Measurements from ENCODE around the gene CYP2W1. TPM values are rescaled to one million over a fixed set of nuclear protein-coding genes. Genes with fewer than 3 reads are reported as not detected.

CYP2W1 gene
- total RNA-seq, 1 experiment from 2014 or later: not detected

- Histone ChIP-seq H3K4me1 (ENCODE audit: control insufficient read depth in 1 of 2, insufficient read depth in 2 of 2, low read length in 2 of 2) (peaks cover 10 to 26% of the 10 kb centered on the region in 2 experiments), H3K27ac (ENCODE audit: low read depth, low read length) (no peak overlapping the region), H3K27me3 (ENCODE audit: insufficient read depth, low read length) (no peaks in the 10 kb centered on the region), H3K79me2 (ENCODE audit: insufficient read depth, low read length) (peaks cover 52% of the 10 kb centered on the region), H3K4me2 (ENCODE audit: low read length) (no peak overlapping the region), H3K4me3 (replicated peaks in 1 of 2; ENCODE audit: low read depth in 1 of 2, low read length in 2 of 2) (no peak overlapping the region), H3K9me2 (ENCODE audit: insufficient read depth) (no peaks in the 10 kb centered on the region), H3K36me3 (ENCODE audit: control insufficient read depth in 1 of 2, insufficient read depth in 2 of 2, low read length in 2 of 2) (peaks cover 0 to 14% of the 10 kb centered on the region in 2 experiments; a peak in 2 of 4 replicates), H2AFZ (ENCODE audit: low read depth, low read length, poor library complexity, severe bottlenecking) (no peak overlapping the region), H4K20me1 (ENCODE audit: insufficient read depth) (no peaks in the 10 kb centered on the region), H3K9me3 (ENCODE audit: control insufficient read depth in 1 of 2, insufficient read depth in 1 of 2, low read depth in 1 of 2, low read length in 2 of 2) (no peaks in the 10 kb centered on the region), H3K9ac (ENCODE audit: low read length) (no peak overlapping the region)
- POLR2A ChIA-PET: no interaction called here
- no peak for TF ChIP-seq ZNF274 (IDR thresholded peaks at IDR 0.05; ENCODE audit: low read depth, low read length)
- no peak for TF ChIP-seq POLR2AphosphoS5 (IDR thresholded peaks at IDR 0.05; ENCODE audit: low read depth, low read length)
- TF ChIP-seq ZBTB33 (IDR thresholded peaks at IDR 0.05; ENCODE audit: extremely low read depth, insufficient replicate concordance, low read length): no peak
- no peak for TF ChIP-seq CEBPB (IDR thresholded peaks at IDR 0.05; ENCODE audit: low read depth)
- no peak for TF ChIP-seq EZH2 (IDR thresholded peaks at IDR 0.05)
- TF ChIP-seq ZFX (IDR thresholded peaks at IDR 0.05): no peak
- intact Hi-C loops (cut with micrococcal nuclease): no loop called here
- DNase-seq (ENCODE audit: low read depth, low spot score): no peak
- RAD21 ChIA-PET (ENCODE audit: low non-redundant PET in 1 of 2, low total read pairs in 2 of 2, uncharacterized antibody in 2 of 2, unreplicated experiment in 2 of 2): no interaction called here
- CTCF ChIA-PET: no interaction called here
- ATAC-seq: no peak
- TSS peak; percentile 76 for BruUV-seq (replicated peaks)
Observed at GRCh38 chr7:1025743-1026581, 43.0 kb downstream of the CYP2W1 start.
